ENCODE data around the gene KRTAP2-1. TPM values are rescaled to one million over a fixed set of nuclear protein-coding genes. Genes with fewer than 3 reads are reported as not detected.

Gene KRTAP2-1
- total and polyA plus RNA-seq, 2 of the 13 experiments (the other 11 are each of a cell fraction or from before 2014, with no cell fraction given), result not detected

DNA sequence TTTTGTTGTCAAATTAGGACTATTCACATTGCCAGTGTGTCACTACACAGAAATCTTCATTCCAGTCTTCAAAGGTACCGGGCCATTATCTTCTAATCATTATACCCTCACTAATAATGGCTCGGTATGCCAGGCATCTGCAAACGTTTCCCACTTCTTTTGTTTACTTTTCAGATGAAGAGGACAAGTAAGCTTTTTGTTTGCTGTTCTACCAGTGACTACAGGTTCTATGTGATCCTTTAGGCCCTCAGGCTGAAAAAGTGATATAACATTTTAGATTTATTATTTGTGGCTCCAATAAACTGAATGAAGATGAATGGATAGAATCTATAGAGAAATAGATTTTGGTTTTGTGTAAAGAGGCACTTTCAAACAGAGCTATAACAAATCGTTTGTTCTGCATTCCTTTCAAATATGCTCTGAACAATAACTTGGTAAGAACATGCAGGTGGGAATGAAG, 37.8 kb downstream of the KRTAP2-1 start (continued):
- TF ChIP-seq, protein P1, sequence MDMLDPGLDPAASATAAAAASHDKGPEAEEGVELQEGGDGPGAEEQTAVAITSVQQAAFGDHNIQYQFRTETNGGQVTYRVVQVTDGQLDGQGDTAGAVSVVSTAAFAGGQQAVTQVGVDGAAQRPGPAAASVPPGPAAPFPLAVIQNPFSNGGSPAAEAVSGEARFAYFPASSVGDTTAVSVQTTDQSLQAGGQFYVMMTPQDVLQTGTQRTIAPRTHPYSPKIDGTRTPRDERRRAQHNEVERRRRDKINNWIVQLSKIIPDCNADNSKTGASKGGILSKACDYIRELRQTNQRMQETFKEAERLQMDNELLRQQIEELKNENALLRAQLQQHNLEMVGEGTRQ (IDR thresholded peaks at IDR 0.05; ENCODE audit: low read depth, low read length), result no peak
- TF ChIP-seq, protein P1 (CRISPR knock-in tag; IDR thresholded peaks at IDR 0.05; ENCODE audit: borderline replicate concordance), result no peak
- TF ChIP-seq MATR3 (CRISPR knock-in tag; IDR thresholded peaks at IDR 0.05) (no peak), CREM (IDR thresholded peaks at IDR 0.05) (peak; percentile 87), CREM (CRISPR knock-in tag; IDR thresholded peaks at IDR 0.05) (no peak), YY1 (IDR thresholded peaks at IDR 0.05; ENCODE audit: insufficient read depth, insufficient replicate concordance, low read depth, low read length) (no peak), RARA (CRISPR knock-in tag; IDR thresholded peaks at IDR 0.05) (peak; percentile 86), ZIK1 (CRISPR knock-in tag; IDR thresholded peaks at IDR 0.05; ENCODE audit: borderline replicate concordance, low read depth) (no peak), TMF1 (CRISPR knock-in tag; IDR thresholded peaks at IDR 0.05; ENCODE audit: low read depth) (no peak), TOE1 (CRISPR knock-in tag; IDR thresholded peaks at IDR 0.05) (no peak), SP1 (IDR thresholded peaks at IDR 0.05) (no peak), SP1 (CRISPR knock-in tag; IDR thresholded peaks at IDR 0.05) (no peak), POLR2A (IDR thresholded peaks at IDR 0.05; ENCODE audit: insufficient read depth in 1 of 2, low read depth in 2 of 2, low read length in 2 of 2) (no peak), HOXA3 (CRISPR knock-in tag; IDR thresholded peaks at IDR 0.05) (0 out of 2 replicates have a peak, but pooled peaks have one; percentile 20), ZNF382 (CRISPR knock-in tag; IDR thresholded peaks at IDR 0.05; ENCODE audit: borderline replicate concordance) (no peak), ZNF816 (CRISPR knock-in tag; IDR thresholded peaks at IDR 0.05; ENCODE audit: borderline replicate concordance) (no peak), ZNF644 (CRISPR knock-in tag; IDR thresholded peaks at IDR 0.05; ENCODE audit: low read depth) (peak; percentile 32; the same call in 1 of the 2 replicates), KDM4B (CRISPR knock-in tag; IDR thresholded peaks at IDR 0.05) (no peak), ZNF547 (CRISPR knock-in tag; IDR thresholded peaks at IDR 0.05) (no peak), HOXA9 (CRISPR knock-in tag; IDR thresholded peaks at IDR 0.05; ENCODE audit: borderline replicate concordance) (no peak), ZSCAN25 (CRISPR knock-in tag; IDR thresholded peaks at IDR 0.05) (no peak), DR1 (CRISPR knock-in tag; IDR thresholded peaks at IDR 0.05) (no peak)
- TF ChIP-seq, protein P2, sequence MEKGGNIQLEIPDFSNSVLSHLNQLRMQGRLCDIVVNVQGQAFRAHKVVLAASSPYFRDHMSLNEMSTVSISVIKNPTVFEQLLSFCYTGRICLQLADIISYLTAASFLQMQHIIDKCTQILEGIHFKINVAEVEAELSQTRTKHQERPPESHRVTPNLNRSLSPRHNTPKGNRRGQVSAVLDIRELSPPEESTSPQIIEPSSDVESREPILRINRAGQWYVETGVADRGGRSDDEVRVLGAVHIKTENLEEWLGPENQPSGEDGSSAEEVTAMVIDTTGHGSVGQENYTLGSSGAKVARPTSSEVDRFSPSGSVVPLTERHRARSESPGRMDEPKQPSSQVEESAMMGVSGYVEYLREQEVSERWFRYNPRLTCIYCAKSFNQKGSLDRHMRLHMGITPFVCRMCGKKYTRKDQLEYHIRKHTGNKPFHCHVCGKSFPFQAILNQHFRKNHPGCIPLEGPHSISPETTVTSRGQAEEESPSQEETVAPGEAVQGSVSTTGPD (CRISPR knock-in tag; IDR thresholded peaks at IDR 0.05), result no peak
- TF ChIP-seq, protein P3, sequence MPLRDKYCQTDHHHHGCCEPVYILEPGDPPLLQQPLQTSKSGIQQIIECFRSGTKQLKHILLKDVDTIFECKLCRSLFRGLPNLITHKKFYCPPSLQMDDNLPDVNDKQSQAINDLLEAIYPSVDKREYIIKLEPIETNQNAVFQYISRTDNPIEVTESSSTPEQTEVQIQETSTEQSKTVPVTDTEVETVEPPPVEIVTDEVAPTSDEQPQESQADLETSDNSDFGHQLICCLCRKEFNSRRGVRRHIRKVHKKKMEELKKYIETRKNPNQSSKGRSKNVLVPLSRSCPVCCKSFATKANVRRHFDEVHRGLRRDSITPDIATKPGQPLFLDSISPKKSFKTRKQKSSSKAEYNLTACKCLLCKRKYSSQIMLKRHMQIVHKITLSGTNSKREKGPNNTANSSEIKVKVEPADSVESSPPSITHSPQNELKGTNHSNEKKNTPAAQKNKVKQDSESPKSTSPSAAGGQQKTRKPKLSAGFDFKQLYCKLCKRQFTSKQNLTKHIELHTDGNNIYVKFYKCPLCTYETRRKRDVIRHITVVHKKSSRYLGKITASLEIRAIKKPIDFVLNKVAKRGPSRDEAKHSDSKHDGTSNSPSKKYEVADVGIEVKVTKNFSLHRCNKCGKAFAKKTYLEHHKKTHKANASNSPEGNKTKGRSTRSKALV (CRISPR knock-in tag; IDR thresholded peaks at IDR 0.05), result no peak
- TF ChIP-seq, protein P4, sequence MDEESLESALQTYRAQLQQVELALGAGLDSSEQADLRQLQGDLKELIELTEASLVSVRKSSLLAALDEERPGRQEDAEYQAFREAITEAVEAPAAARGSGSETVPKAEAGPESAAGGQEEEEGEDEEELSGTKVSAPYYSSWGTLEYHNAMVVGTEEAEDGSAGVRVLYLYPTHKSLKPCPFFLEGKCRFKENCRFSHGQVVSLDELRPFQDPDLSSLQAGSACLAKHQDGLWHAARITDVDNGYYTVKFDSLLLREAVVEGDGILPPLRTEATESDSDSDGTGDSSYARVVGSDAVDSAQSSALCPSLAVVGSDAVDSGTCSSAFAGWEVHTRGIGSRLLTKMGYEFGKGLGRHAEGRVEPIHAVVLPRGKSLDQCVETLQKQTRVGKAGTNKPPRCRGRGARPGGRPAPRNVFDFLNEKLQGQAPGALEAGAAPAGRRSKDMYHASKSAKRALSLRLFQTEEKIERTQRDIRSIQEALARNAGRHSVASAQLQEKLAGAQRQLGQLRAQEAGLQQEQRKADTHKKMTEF (CRISPR knock-in tag; IDR thresholded peaks at IDR 0.05), result peak; percentile 64
- TF ChIP-seq, protein P5, sequence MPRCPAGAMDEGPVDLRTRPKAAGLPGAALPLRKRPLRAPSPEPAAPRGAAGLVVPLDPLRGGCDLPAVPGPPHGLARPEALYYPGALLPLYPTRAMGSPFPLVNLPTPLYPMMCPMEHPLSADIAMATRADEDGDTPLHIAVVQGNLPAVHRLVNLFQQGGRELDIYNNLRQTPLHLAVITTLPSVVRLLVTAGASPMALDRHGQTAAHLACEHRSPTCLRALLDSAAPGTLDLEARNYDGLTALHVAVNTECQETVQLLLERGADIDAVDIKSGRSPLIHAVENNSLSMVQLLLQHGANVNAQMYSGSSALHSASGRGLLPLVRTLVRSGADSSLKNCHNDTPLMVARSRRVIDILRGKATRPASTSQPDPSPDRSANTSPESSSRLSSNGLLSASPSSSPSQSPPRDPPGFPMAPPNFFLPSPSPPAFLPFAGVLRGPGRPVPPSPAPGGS (CRISPR knock-in tag; IDR thresholded peaks at IDR 0.05), result no peak

All from HepG2 (cell line).